Fibroblast of lung (primary cell): ENCODE data around the gene MCF2L. TPM values are rescaled to one million over a fixed set of nuclear protein-coding genes. Genes with fewer than 3 reads are reported as not detected.

ENCODE experiments used
- DNase-seq, 2 donors: peaks; one replicate each; pipeline versions ENCODE4 v3.0.0 to v3.0.0-alpha.2; 2010; ENCODE audit warnings: low read depth in 2 of 2
- H2AFZ ChIP-seq: 2 replicates; pipeline ENCODE4 v1.5.1; 2012; ENCODE audit warnings: low read length, control low read depth, inconsistent platforms
- H3K27ac ChIP-seq: 2 replicates; pipeline ENCODE4 v1.5.1; 2011; ENCODE audit warnings: low read length, control low read depth; ENCODE audit not compliant: insufficient read depth
- H3K27me3 ChIP-seq: 2 replicates; pipeline ENCODE4 v1.5.1; 2011; ENCODE audit warnings: mild to moderate bottlenecking, low read length; ENCODE audit not compliant: control insufficient read depth, insufficient read depth
- H3K36me3 ChIP-seq: 2 replicates; pipeline ENCODE4 v1.5.1; 2011; ENCODE audit warnings: low read length; ENCODE audit not compliant: control insufficient read depth, insufficient read depth
- H3K4me1 ChIP-seq: 2 replicates; pipeline ENCODE4 v1.5.1; 2011; ENCODE audit warnings: low read length; ENCODE audit not compliant: control insufficient read depth, insufficient read depth; ENCODE audit errors: extremely low read depth
- H3K4me2 ChIP-seq: 2 replicates; pipeline ENCODE4 v1.5.1; 2011; ENCODE audit warnings: low read length, control low read depth; ENCODE audit not compliant: insufficient read depth; ENCODE audit errors: extremely low read depth
- H3K4me3 ChIP-seq, 4 experiments: fragments of 200-600 bp in 1 of 4; sonication (generic) in 1 of 4; replicated peaks in 1 of 4; 2 replicates each; pipeline ENCODE4 v1.5.1; 2011 to 2016; ENCODE audit warnings: low read length in 4 of 4, low read depth in 3 of 4, mild to moderate bottlenecking in 3 of 4, control low read depth in 2 of 4, inconsistent platforms in 1 of 4, mixed read lengths in 1 of 4; ENCODE audit not compliant: insufficient read depth in 1 of 4; ENCODE audit errors: control extremely low read depth in 1 of 4
- H3K79me2 ChIP-seq: 2 replicates; pipeline ENCODE4 v1.5.1; 2012; ENCODE audit warnings: mild to moderate bottlenecking, low read length, inconsistent platforms; ENCODE audit not compliant: control insufficient read depth, insufficient read depth
- H3K9ac ChIP-seq: 2 replicates; pipeline ENCODE4 v1.5.1; 2011; ENCODE audit warnings: mild to moderate bottlenecking, low read length, control low read depth; ENCODE audit not compliant: insufficient read depth
- H3K9me3 ChIP-seq: 2 replicates; pipeline ENCODE4 v1.5.1; 2012; ENCODE audit warnings: low read depth, low read length; ENCODE audit not compliant: control insufficient read depth, insufficient read depth
- H4K20me1 ChIP-seq: 2 replicates; pipeline ENCODE4 v1.5.1; 2011; ENCODE audit warnings: low read length; ENCODE audit not compliant: control insufficient read depth, insufficient read depth; ENCODE audit errors: extremely low read depth
- EZH2 ChIP-seq: IDR thresholded peaks from 2 replicates; pipeline ENCODE4 v1.5.1; 2012; ENCODE audit warnings: low read length, control low read depth, mild to moderate bottlenecking; ENCODE audit errors: missing control alignments
- polyA plus RNA-seq, 2 donors: library from polyadenylated mRNA; depleted of rRNA in 1 of 2; stranded (reverse) in 1 of 2; unstranded in 1 of 2; fragments of >200 nt; gene quantifications; 2 replicates each; pipeline ENCODE4 v1.2.1, GENCODE V29; 2011 to 2012; ENCODE audit warnings: missing spikeins in 1 of 2
- total RNA-seq: library from RNA; depleted of rRNA; stranded (reverse); fragments of >200 nt; gene quantifications from 2 replicates; pipeline ENCODE4 v1.2.1, GENCODE V29; 2014
- TF ChIP-seq, protein P1 (sequence below), 2 donors: IDR thresholded peaks in 1 of 2; conservative IDR thresholded peaks in 1 of 2; 1 replicate in 1 of 2; 2 replicates in 1 of 2; pipeline ENCODE4 v1.5.1; 2011 to 2012; ENCODE audit warnings: low read length in 2 of 2, control low read depth in 1 of 2, inconsistent platforms in 1 of 2, low read depth in 1 of 2, mild to moderate bottlenecking in 1 of 2

MCF2L gene
- total and polyA plus RNA-seq, 2 donors (not counting 1 experiment from before 2014, with no cell fraction given), result 0.18 to 3.3 TPM

DNA sequence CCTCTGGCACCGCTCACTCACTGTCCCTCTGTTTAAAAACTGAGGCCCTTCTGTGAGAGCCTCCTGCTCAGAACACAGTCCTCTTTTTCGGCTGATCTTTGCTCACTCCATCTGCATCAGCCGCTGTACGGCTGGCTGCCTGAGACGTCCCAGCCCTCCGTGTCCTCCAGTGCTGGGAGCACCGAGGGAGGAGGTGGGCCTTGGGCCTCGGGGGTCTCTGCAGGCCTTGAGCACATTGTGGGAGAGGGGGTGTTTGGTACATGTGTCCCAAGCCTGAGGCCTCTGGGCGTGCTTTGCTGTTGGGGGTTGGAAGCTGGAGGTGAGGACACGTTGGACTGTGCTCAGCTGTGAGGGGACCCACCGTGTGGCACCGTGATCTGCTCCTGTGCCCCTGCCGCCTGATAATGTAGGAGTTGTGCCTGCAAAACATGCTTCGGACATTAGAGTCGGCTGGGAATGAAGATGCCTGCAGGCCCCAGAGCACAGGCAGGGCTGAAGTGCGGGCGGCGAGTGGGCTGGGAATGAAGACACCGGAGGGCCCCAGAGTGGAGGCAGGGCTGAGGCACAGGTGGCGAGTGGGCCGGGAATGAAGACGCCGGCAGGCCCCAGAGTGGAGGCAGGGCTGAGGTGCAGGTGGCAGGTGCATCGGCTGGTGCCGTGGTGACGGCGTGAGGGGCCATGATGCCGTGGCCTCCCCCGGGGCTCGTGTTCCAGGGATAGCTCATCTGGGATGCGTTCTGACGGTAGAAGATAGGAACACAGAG, 30.6 kb downstream of the MCF2L start:
- Histone ChIP-seq H3K4me3 (no peak overlapping the region), H3K79me2 (no peaks in the 10 kb centered on the region), H3K4me2 (no peak overlapping the region), H3K9me3 (no peaks in the 10 kb centered on the region), H4K20me1 (no peaks in the 10 kb centered on the region), H3K9ac (no peak overlapping the region), H2AFZ (no peak overlapping the region), H3K4me1 (no peaks in the 10 kb centered on the region), H3K36me3 (no peaks in the 10 kb centered on the region), H3K27me3 (peaks cover 12% of the 10 kb centered on the region), H3K27ac (no peak overlapping the region)
- no peak for DNase-seq
- TF ChIP-seq EZH2, result no peak
- TF ChIP-seq, protein P1, sequence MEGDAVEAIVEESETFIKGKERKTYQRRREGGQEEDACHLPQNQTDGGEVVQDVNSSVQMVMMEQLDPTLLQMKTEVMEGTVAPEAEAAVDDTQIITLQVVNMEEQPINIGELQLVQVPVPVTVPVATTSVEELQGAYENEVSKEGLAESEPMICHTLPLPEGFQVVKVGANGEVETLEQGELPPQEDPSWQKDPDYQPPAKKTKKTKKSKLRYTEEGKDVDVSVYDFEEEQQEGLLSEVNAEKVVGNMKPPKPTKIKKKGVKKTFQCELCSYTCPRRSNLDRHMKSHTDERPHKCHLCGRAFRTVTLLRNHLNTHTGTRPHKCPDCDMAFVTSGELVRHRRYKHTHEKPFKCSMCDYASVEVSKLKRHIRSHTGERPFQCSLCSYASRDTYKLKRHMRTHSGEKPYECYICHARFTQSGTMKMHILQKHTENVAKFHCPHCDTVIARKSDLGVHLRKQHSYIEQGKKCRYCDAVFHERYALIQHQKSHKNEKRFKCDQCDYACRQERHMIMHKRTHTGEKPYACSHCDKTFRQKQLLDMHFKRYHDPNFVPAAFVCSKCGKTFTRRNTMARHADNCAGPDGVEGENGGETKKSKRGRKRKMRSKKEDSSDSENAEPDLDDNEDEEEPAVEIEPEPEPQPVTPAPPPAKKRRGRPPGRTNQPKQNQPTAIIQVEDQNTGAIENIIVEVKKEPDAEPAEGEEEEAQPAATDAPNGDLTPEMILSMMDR (conservative IDR thresholded peaks at IDR 0.05 in 1 of 2, IDR thresholded peaks at IDR 0.05 in 1 of 2; ENCODE audit: low read depth in 1 of 2, low read length in 2 of 2), result no peak

- no peak overlapping the region for H3K4me2 ChIP-seq
- no peaks in the 10 kb centered on the region for H3K79me2 ChIP-seq
- no peaks in the 10 kb centered on the region for H3K9me3 ChIP-seq
- no peaks in the 10 kb centered on the region for H4K20me1 ChIP-seq
- H3K36me3 ChIP-seq, result no peaks in the 10 kb centered on the region
- H3K4me3 ChIP-seq, result no peak overlapping the region
- H3K27ac ChIP-seq, result no peak overlapping the region
- TF ChIP-seq, protein P1 (conservative IDR thresholded peaks at IDR 0.05 in 1 of 2, IDR thresholded peaks at IDR 0.05 in 1 of 2; ENCODE audit: low read depth in 1 of 2, low read length in 2 of 2), result no peak
- no peak for TF ChIP-seq EZH2
- no peak overlapping the region for H3K9ac ChIP-seq
- H3K4me1 ChIP-seq, result no peaks in the 10 kb centered on the region
- H2AFZ ChIP-seq, result no peak overlapping the region
- DNase-seq, result no peak
- H3K27me3 ChIP-seq, result peaks cover 12% of the 10 kb centered on the region
Observed at GRCh38 chr13:113000575-113000974, 31.6 kb downstream of the MCF2L start.

GRCh38 chr13:113001241-113002140, 32.5 kb downstream of the MCF2L start:
- no peak overlapping the region for H3K9ac ChIP-seq
- H3K27me3 ChIP-seq, result peaks cover 12% of the 10 kb centered on the region
- no peak overlapping the region for H2AFZ ChIP-seq
- TF ChIP-seq EZH2, result peak; percentile 72
- TF ChIP-seq, protein P1 (conservative IDR thresholded peaks at IDR 0.05 in 1 of 2, IDR thresholded peaks at IDR 0.05 in 1 of 2; ENCODE audit: low read depth in 1 of 2, low read length in 2 of 2), result no peak
- no peaks in the 10 kb centered on the region for H3K9me3 ChIP-seq
- no peaks in the 10 kb centered on the region for H3K36me3 ChIP-seq
- no peaks in the 10 kb centered on the region for H3K79me2 ChIP-seq
- H3K27ac ChIP-seq, result no peak overlapping the region
- H3K4me1 ChIP-seq, result no peaks in the 10 kb centered on the region
- H3K4me2 ChIP-seq, result no peak overlapping the region
- H4K20me1 ChIP-seq, result no peaks in the 10 kb centered on the region
- H3K4me3 ChIP-seq, result no peak overlapping the region
- DNase-seq, result peak; percentile 6 to 17
